HG03442 (cell line): ENCODE measurements around the gene STXBP5.

ENCODE experiments used
- ATAC-seq: cut with Tn5 transposase; IDR thresholded peaks from one replicate; pipeline ENCODE4 v1.9.1; 2021; ENCODE audit warnings: mild to moderate bottlenecking, moderate library complexity; ENCODE audit not compliant: unreplicated experiment

The STXBP5 gene

GRCh38 chr6:147209762-147210449 is 5.7 kb downstream of the STXBP5 start:
- ATAC-seq = no peak

GRCh38 chr6:147211349-147211748 is 7.1 kb downstream of the STXBP5 start:
- no peak for ATAC-seq

GRCh38 chr6:147211831-147212230 is 7.6 kb downstream of the STXBP5 start:
- ATAC-seq = no peak

DNA sequence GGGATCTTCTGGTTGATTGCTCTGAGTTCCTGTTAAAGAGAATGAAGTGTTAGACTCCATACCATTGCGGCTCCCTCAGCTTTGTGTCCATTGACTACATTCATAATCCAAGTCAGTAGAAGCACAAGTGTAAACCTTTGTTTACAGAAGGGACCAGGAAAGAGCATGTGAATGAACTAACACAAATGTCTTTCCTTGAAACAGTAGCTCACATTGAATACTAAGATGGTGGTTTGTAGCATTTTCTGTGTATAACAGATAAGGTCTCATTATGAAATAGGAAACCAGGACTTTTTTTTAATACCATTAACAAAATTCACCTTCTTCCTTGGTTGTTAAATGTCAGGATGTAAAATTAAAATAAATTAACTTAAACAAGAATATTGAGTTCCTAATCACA is 8.4 kb downstream of the STXBP5 start:
- no peak for ATAC-seq

DNA sequence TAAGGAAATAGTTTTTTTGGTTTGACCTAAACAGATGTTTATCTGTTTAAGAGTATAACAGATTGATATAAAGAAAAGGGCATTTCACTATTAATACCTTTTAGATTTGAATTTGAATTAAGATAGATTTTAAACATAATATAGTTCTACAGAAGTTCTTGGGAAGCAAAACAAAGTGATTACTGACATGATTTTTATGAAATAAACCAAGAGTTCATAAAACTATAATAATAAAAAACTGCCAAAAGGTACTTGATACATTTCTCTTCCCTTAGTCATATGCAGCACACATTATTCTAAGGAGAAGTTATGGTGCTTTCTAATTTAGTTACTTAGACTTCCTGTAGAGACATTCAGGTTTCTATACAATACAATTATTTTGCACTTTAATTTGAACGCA is 9.6 kb downstream of the STXBP5 start:
- no peak for ATAC-seq

- ATAC-seq = no peak
Observed at GRCh38 chr6:147214248-147215227, 10.3 kb downstream of the STXBP5 start.

DNA sequence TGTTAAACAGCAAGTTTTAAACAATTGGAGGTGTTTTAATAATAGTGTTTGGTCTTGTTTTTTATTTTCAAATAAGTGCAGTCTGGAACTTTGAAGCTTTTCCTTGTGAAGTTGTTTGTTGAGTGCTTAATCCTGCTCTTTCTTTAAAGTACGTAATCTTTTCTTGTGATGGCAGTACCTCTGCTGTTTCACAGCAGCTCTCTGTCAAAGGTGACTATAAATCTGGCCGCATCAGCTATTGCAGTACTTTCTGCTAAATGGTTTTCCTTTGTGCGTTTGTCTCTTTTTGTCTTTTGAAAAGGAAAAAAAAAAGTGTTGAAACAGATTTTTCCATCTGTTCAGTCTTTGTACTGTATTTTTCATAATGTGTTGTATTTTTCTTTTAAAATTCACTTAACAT is 12.7 kb downstream of the STXBP5 start:
- ATAC-seq = no peak

DNA sequence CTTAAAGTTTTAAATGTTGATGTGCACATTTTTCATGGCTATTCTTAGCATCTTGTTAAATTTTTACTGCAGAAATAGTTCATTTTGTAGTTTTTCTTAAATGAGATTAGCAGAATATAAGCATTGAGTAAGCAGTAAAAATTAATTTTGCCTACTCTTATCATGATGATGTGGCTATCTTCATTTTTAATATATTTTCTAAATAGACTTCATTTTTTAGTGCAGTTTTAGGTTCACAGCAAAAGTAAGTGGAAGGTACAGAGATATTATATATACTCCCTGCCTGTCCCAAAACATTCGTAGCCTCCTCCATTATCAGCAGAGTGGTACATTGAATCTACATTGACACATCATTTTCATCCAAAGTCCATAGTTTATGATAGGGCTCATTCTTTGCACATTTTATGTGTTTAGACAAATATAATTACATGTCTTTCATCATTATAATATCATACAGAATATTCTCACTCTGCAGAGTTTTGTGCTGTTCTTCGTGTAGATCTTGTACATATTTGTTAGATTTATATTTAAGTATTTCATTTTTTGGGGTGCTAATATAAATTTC is 13.7 kb downstream of the STXBP5 start:
- ATAC-seq = no peak

GRCh38 chr6:147218797-147219196 is 14.6 kb downstream of the STXBP5 start:
- no peak for ATAC-seq

DNA sequence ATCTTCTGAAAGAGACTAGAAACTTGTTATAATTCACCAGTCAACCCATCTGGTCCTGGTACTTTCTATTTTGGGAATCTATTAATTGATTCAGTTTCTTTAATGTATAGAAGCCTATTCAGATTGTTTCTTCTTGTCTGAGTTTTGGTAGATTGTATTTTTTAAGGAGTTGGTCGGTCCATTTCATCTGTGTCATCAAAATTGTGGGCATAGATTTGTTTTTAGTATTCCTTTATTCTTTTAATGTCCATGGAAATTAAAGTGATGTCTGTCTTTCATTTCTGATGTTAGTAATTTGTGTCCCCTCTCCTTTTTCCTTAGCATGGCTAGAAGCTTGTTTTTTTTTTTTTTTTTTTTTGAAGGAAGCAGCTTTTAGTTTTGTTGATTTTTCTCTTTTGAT is 15.2 kb downstream of the STXBP5 start:
- ATAC-seq = no peak

- ATAC-seq = no peak
Observed at GRCh38 chr6:147220345-147220744, 16.1 kb downstream of the STXBP5 start.

GRCh38 chr6:147221739-147222138 is 17.5 kb downstream of the STXBP5 start:
- ATAC-seq = no peak

DNA sequence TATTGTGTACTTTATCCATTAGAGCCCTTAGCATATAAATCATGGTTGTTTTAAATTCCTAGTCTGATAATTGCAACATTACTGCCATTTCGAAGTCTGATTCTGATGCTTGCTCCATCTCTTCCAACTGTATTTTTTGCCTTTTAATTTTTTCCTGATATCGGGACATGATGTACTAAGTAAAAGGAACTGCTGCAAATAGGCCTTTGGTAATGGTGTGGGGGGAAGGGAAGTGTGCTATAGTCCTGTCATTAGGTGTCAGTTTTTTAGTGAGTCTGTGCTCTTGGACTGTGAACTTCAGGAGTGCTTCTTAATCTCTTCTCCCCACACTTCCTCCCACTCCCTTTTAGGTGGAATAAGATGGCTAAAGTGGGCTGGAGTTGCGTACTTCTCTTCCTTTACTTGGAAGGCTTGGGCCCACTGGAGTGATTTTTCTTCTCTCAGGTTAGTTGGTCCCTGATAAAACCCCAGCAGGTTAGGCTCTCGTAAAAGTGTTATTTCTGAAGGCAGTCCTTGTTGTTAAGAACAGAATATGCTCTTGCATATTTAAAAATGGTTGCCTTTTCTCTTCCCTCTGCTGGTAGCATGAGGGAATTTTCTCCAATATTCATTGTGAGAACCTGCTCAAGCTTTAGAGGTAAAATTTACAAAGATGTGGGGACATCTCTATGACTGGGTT is 18.1 kb downstream of the STXBP5 start:
- ATAC-seq = peak; percentile 48

DNA sequence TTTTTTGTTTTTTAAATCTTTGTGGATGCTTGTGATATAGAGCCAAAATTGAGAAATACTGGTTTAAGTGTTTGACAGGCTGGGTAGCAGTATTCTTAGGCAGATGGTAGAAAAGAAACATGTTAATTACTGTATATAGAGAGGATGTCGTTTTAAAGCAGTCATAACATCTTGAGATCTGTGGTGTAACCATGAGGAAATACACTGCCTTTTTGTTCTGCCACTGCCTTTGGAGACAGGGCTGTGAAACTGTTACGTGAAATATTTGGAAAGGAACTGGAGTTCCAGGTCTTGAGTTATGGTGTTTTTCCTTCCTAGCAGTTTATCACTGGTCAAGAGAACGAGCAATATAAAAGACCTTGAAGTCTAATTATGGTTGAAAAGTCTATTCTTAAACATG is 19.5 kb downstream of the STXBP5 start:
- ATAC-seq = no peak

DNA sequence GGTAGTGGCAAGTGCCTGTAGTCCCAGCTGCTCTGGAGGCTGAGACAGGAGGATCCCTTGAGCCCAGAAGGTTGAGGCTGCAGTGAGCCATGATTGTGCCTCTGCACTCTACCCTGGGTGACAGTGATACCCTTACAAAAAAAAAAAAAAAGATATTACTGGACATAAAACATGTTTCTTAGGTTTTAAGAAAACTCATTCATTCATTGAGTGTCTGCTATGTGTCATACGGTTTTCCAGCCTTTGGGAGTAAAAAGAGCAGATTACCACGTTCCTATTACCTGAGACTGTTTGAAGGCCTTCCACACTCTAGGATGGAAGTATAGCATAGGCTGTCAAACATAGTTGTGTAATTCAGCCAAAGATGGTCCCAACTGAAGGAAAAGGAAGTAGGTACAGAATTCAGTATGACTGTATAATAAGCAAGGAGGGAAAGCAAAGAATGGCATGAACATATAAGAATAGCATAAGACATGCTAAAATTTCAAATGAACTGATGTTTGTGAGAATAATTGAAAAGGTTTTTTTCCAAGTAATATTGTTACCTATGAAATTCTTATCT is 22.0 kb downstream of the STXBP5 start:
- no peak for ATAC-seq

DNA sequence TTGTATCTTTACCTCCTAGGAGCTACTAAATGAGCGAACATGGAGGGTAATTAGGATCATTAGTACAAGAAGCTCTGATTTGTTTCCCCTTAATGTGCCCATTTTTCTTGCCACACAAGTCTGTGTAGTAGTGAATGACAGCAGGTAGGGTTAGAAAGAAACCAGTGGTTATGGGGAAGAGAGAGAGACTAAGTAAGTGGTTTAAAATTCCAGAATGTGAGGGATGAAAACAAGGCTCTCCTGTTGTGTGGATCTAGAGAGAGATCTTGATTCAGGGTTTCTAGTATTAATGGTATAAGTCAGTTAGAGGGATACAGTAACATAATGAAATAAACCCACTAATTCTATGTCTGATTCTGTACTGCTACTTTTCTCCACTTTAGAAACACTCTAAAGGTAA is 22.7 kb downstream of the STXBP5 start:
- no peak for ATAC-seq

GRCh38 chr6:147227770-147228320 is 23.6 kb downstream of the STXBP5 start:
- no peak for ATAC-seq

DNA sequence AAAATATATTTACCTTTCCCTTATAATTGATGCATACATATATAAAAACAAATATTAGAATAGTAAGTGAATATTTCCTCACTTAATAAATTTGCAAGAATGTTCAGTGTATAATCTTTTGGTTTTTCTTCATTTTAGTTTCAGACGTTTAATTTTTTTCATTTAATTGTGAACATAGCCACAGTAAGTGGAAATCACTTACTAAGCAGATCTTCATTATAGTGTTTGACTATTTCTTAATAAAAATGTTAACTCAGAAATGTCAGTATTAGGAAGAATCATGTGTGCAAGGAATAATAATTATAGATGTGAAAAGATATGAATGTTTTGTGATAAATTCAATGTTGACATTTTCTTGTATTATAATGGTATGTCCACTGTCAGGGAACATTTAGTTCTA is 27.4 kb downstream of the STXBP5 start:
- ATAC-seq = no peak

DNA sequence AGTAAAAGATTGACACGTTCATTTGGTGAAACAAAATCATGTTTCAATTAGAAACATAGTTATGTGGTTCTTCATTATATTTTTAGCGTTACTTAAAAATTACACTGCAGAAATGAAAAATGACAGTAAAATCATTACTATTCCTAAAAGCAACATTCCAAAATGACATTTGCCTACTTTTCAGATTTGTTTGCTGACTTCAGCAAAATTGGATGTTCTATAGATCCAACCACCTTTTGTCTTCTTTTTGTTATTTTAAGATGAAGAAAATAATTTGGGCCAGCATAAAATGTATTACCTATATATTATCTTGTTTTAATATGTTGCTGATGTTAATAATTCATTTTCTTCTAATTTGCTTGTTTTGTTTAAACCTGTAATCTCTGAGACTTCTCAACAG is 30.5 kb downstream of the STXBP5 start:
- no peak for ATAC-seq

DNA sequence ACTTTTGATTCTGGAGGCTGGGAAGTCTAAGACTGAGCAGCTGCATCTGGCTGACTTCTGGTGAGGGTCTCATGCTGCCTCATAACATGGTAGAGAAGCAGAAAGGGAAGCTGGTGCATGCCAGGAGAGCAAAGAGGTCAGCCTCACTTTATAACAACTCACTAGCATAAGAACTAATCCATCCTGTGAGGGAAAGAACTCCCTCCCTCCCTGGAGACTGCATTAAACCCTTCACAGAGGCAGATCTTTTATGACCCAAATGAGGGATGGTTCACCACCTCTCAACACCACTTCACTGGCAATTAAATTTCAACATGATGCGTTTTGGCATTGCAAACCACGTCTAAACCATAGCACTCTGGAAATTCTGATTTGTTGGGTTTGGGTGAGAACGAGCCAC is 33.9 kb downstream of the STXBP5 start:
- no peak for ATAC-seq

GRCh38 chr6:147238906-147239305 is 34.7 kb downstream of the STXBP5 start:
- ATAC-seq = no peak
